Left renal pelvis (tissue), 4 donors: ENCODE measurements around the gene TANC1. TPM values are rescaled to one million over a fixed set of nuclear protein-coding genes. Genes with fewer than 3 reads are reported as not detected.
A peak's percentile ranks its signal among the peaks of the same experiment; 100 is the strongest.

Source experiments
- DNase-seq, 4 donors: peaks; one replicate each; pipeline ENCODE4 v3.0.0-alpha.2; 2013; ENCODE audit warnings: low read depth in 4 of 4, low spot score in 3 of 4
- polyA plus RNA-seq, 4 donors: library from polyadenylated mRNA; unstranded; fragments of 120-200 nt; gene quantifications; one replicate each; pipeline ENCODE4 v1.2.1, GENCODE V29; 2013; ENCODE audit not compliant: insufficient read length in 4 of 4

TANC1 gene
- polyA plus RNA-seq, 4 donors = 25.6 to 60.1 (median 53.5) TPM

GRCh38 chr2:158960193-158960592 is 8.2 kb upstream of the TANC1 start:
- DNase-seq = no peak

- no peak for DNase-seq
Observed at GRCh38 chr2:158962074-158962473, 6.4 kb upstream of the TANC1 start.

- DNase-seq = no peak
Observed at GRCh38 chr2:158963071-158963470, 5.4 kb upstream of the TANC1 start.

- DNase-seq = no peak
Observed at GRCh38 chr2:158965107-158965506, 3.3 kb upstream of the TANC1 start.

GRCh38 chr2:158965641-158966040 is 2.8 kb upstream of the TANC1 start:
- DNase-seq = no peak

- DNase-seq = no peak
Observed at GRCh38 chr2:158966312-158966711, 2.1 kb upstream of the TANC1 start.

- no peak for DNase-seq
Observed at GRCh38 chr2:158967114-158967730, 1.2 kb upstream of the TANC1 start.

GRCh38 chr2:158967731-158968395 is 577 bp upstream of the TANC1 start:
- peak in 1 of 4 donors; percentile 47 for DNase-seq

GRCh38 chr2:158969162-158969714 is 798 bp downstream of the TANC1 start:
- no peak for DNase-seq

- DNase-seq = peak in 1 of 4 donors; percentile 33
Observed at GRCh38 chr2:158969715-158970240, 1.3 kb downstream of the TANC1 start.

GRCh38 chr2:158970241-158970751 is 1.9 kb downstream of the TANC1 start:
- DNase-seq = no peak

- no peak for DNase-seq
Observed at GRCh38 chr2:158973116-158973956, 4.9 kb downstream of the TANC1 start.

- DNase-seq = no peak
Observed at GRCh38 chr2:158975271-158975921, 7.0 kb downstream of the TANC1 start.

GRCh38 chr2:158979772-158980171 is 11.3 kb downstream of the TANC1 start:
- no peak for DNase-seq

- DNase-seq = no peak
Observed at GRCh38 chr2:158984604-158985135, 16.2 kb downstream of the TANC1 start.

GRCh38 chr2:158988501-158988900 is 20.1 kb downstream of the TANC1 start:
- DNase-seq = no peak

- no peak for DNase-seq
Observed at GRCh38 chr2:158989165-158989564, 20.7 kb downstream of the TANC1 start.

- no peak for DNase-seq
Observed at GRCh38 chr2:158990397-158991214, 22.2 kb downstream of the TANC1 start.

GRCh38 chr2:158993030-158993429 is 24.6 kb downstream of the TANC1 start:
- no peak for DNase-seq
